Neuron (in vitro differentiated cells): ENCODE data around the gene WTIP.

Experiments used
- H2AFZ ChIP-seq: one replicate; pipeline ENCODE4 v1.6.1; 2013; ENCODE audit warnings: low read depth, mild to moderate bottlenecking, inconsistent platforms, low read length, moderate library complexity
- H3K27me3 ChIP-seq: one replicate; pipeline ENCODE4 v1.6.1; 2013; ENCODE audit warnings: low read length; ENCODE audit not compliant: insufficient read depth
- H3K36me3 ChIP-seq: one replicate; pipeline ENCODE4 v1.6.1; 2013; ENCODE audit warnings: low read length; ENCODE audit not compliant: insufficient read depth
- H3K4me1 ChIP-seq: one replicate; pipeline ENCODE4 v1.6.1; 2013; ENCODE audit warnings: low read length; ENCODE audit not compliant: insufficient read depth
- H3K4me3 ChIP-seq: 2 replicates; pipeline ENCODE4 v1.5.1; 2013; ENCODE audit warnings: mild to moderate bottlenecking, low read length, moderate library complexity
- H3K9me3 ChIP-seq: one replicate; pipeline ENCODE4 v1.6.1; 2013; ENCODE audit warnings: low read length

Gene WTIP

GRCh38 chr19:34523408-34523807 lies 41.9 kb downstream of the WTIP start:
- no peaks in the 10 kb centered on the region for H3K27me3 ChIP-seq
- H3K36me3 ChIP-seq = no peaks in the 10 kb centered on the region
- no peaks in the 10 kb centered on the region for H3K4me1 ChIP-seq
- no peak overlapping the region for H3K4me3 ChIP-seq
- H3K9me3 ChIP-seq = no peaks in the 10 kb centered on the region
- no peak overlapping the region for H2AFZ ChIP-seq

- Histone ChIP-seq H3K4me3 (no peak overlapping the region), H3K36me3 (no peaks in the 10 kb centered on the region), H3K9me3 (peaks cover 1% of the 10 kb centered on the region), H2AFZ (no peak overlapping the region), H3K4me1 (no peaks in the 10 kb centered on the region), H3K27me3 (peaks cover 3% of the 10 kb centered on the region)
Observed at GRCh38 chr19:34525001-34525400, 43.4 kb downstream of the WTIP start.

DNA sequence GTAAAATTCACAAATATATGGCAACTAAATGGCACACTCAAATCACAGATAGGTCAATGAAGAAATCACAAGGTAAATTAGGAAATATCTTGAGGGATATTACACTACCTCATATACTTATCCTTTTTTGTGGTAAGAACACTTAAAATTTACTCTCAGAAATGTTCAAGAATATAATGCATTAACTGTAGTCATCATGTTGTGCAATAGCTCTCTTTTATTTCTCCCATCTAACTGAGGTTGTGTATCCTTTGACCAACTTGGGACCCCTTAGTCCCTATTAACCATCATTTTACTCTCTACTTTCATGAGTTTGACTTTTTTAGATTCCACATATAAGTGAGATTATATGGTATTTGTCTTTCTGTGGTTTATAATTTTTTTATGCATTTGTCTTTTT lies 52.6 kb downstream of the WTIP start:
- peaks cover 2% of the 10 kb centered on the region for H3K9me3 ChIP-seq
- H2AFZ ChIP-seq = no peak overlapping the region
- no peak overlapping the region for H3K4me3 ChIP-seq
- no peaks in the 10 kb centered on the region for H3K36me3 ChIP-seq
- H3K27me3 ChIP-seq = peaks cover 6% of the 10 kb centered on the region
- no peaks in the 10 kb centered on the region for H3K4me1 ChIP-seq

DNA sequence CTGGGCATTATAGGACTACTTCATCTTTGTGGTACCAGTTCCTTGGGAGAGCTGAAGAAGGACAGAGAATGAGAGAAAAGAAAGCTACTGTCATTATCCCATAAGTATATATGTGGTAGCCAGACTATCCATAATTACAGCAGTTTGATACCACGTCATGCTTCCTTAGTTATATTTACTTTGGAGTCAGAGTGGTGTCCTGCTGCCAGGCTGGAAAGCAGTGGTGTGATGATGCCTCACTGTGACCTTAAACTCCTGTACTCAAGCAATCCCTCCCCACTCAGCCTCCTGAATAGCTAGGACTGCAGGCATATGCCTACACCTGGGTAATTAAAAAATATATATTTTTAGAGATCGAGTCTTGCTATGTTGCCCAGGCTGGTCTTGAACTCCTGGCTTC lies 57.8 kb downstream of the WTIP start:
- Histone ChIP-seq H3K36me3 (no peaks in the 10 kb centered on the region), H3K4me3 (no peak overlapping the region), H3K9me3 (no peaks in the 10 kb centered on the region), H3K27me3 (no peaks in the 10 kb centered on the region), H2AFZ (no peak overlapping the region), H3K4me1 (no peaks in the 10 kb centered on the region)

- Histone ChIP-seq H3K4me1 (no peaks in the 10 kb centered on the region), H3K27me3 (no peaks in the 10 kb centered on the region), H2AFZ (no peak overlapping the region), H3K4me3 (no peak overlapping the region), H3K9me3 (no peaks in the 10 kb centered on the region), H3K36me3 (no peaks in the 10 kb centered on the region)
Observed at GRCh38 chr19:34540811-34541557, 59.4 kb downstream of the WTIP start.

DNA sequence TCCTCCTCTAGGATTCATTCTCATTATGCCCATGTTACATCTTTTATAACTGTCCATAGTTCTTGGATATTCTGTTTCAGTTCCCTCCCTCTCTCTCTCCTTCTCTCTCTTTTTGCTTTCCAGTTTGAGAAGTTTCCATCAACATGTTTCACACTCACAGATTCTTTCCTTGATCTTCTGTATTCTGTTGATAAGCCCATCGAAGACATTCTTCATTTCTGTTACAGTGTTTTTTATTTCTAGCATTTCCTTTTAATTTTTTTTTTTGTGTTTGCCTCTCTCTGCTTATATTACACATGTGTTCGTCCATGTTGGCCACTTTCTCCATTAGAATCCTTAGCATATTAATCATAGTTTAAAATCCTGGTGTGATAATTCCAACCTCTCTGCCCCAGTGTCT lies 68.3 kb downstream of the WTIP start:
- no peaks in the 10 kb centered on the region for H3K9me3 ChIP-seq

GRCh38 chr19:34555447-34555846 lies 73.9 kb downstream of the WTIP start:
- Histone ChIP-seq H3K4me1 (no peaks in the 10 kb centered on the region), H3K36me3 (no peaks in the 10 kb centered on the region), H3K27me3 (peaks cover 8% of the 10 kb centered on the region), H3K9me3 (no peaks in the 10 kb centered on the region), H2AFZ (no peak overlapping the region), H3K4me3 (no peak overlapping the region)

More for the DNA sequence above, 68.3 kb downstream of the WTIP start:
- H3K4me1 ChIP-seq = no peaks in the 10 kb centered on the region
- H3K36me3 ChIP-seq = no peaks in the 10 kb centered on the region
- H3K27me3 ChIP-seq = peaks cover 4% of the 10 kb centered on the region
- H2AFZ ChIP-seq = no peak overlapping the region
- H3K4me3 ChIP-seq = no peak overlapping the region

- Histone ChIP-seq H3K9me3 (no peaks in the 10 kb centered on the region), H3K36me3 (no peaks in the 10 kb centered on the region), H2AFZ (no peak overlapping the region)
Observed at GRCh38 chr19:34556488-34556887, 74.9 kb downstream of the WTIP start.

DNA sequence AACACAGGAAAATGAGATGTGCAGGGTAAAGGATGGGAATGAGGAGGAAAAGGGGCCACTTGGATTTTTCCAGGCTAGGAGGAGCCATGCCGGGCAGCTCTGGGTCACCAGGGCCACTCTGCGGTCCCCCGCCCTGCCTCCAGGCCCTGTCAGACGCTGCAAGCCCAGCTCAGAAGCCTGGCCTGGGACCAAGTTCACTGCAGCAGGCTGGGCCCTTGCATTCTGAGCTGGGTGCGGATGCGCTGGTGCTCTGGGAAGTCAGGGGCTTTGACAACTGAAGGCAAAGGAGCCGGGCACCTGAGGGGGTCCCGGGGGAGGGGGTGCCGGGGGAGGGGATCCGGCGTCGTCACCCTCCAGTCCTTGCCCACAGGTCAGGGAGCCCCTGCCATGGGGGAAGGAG lies 77.5 kb downstream of the WTIP start:
- Histone ChIP-seq H3K4me1 (no peaks in the 10 kb centered on the region), H2AFZ (no peak overlapping the region), H3K4me3 (no peak overlapping the region), H3K36me3 (no peaks in the 10 kb centered on the region), H3K27me3 (peaks cover 16% of the 10 kb centered on the region), H3K9me3 (no peaks in the 10 kb centered on the region)

More at GRCh38 chr19:34556488-34556887, 74.9 kb downstream of the WTIP start:
- Histone ChIP-seq H3K27me3 (peaks cover 16% of the 10 kb centered on the region), H3K4me3 (no peak overlapping the region), H3K4me1 (no peaks in the 10 kb centered on the region)

GRCh38 chr19:34560229-34560628 lies 78.7 kb downstream of the WTIP start:
- H2AFZ ChIP-seq = no peak overlapping the region
- H3K9me3 ChIP-seq = no peaks in the 10 kb centered on the region
- no peak overlapping the region for H3K4me3 ChIP-seq
- H3K36me3 ChIP-seq = no peaks in the 10 kb centered on the region
- no peaks in the 10 kb centered on the region for H3K4me1 ChIP-seq
- H3K27me3 ChIP-seq = peaks cover 13% of the 10 kb centered on the region
